Spleen (tissue), 7 donors: ENCODE measurements around the gene MYL10.

ENCODE experiments used
- POLR2A ChIP-seq, 3 donors: fragments of 450-650 bp; IDR thresholded peaks; one replicate each; pipeline ENCODE4 v1.5.1; 2017; ENCODE audit warnings: antibody characterized with exemption in 3 of 3, mild to moderate bottlenecking in 1 of 3
- POLR2AphosphoS5 ChIP-seq, 3 donors: sonication (generic); formaldehyde crosslinking; IDR thresholded peaks; one replicate each; pipeline ENCODE4 v1.5.1; 2017; ENCODE audit warnings: antibody characterized with exemption in 3 of 3
- TF ChIP-seq, protein P1 (sequence below), 11 experiments: fragments of 200-600 bp in 7 of 11; fragments of 450-650 bp in 4 of 11; sonication (generic) in 4 of 11; IDR thresholded peaks in 8 of 11; conservative IDR thresholded peaks in 3 of 11; 1 replicate in 7 of 11; 2 replicates in 4 of 11; pipeline versions ENCODE4 v1.4.0 to v1.8.0; 2016 to 2021; ENCODE audit warnings: antibody characterized with exemption in 11 of 11, inconsistent platforms in 4 of 11, mild to moderate bottlenecking in 1 of 11
- donor health status: DM: no; HTN: no; CAD: no; lungs with moderate emphysema.
- donor health status: DM: no; HTN: no; CAD: no.
- donor health status: DM: no; HTN: no; CAD: no.

DNA sequence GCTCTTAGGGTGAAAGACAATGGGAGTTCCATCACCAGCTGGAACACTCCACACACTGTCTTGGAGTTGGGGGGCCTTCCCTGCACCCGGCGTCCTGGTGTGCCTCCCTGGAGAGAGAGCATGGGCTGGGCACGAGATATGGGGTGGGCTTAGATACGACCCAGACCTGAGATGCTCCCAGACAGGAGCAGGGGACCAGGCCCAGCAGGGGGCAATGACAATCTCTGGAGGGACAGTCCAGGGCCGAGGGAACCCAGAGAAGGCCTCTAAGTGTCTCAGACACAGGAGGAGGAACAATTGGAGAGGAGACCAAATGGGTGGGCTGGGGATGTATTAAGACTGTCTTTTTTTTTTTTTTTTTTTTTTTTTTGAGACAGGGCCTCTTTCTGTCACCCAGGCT lies 40.0 kb downstream of the MYL10 start:
- TF ChIP-seq POLR2AphosphoS5 (IDR thresholded peaks at IDR 0.05) (no peak), POLR2A (IDR thresholded peaks at IDR 0.05) (no peak)
- TF ChIP-seq, protein P1, sequence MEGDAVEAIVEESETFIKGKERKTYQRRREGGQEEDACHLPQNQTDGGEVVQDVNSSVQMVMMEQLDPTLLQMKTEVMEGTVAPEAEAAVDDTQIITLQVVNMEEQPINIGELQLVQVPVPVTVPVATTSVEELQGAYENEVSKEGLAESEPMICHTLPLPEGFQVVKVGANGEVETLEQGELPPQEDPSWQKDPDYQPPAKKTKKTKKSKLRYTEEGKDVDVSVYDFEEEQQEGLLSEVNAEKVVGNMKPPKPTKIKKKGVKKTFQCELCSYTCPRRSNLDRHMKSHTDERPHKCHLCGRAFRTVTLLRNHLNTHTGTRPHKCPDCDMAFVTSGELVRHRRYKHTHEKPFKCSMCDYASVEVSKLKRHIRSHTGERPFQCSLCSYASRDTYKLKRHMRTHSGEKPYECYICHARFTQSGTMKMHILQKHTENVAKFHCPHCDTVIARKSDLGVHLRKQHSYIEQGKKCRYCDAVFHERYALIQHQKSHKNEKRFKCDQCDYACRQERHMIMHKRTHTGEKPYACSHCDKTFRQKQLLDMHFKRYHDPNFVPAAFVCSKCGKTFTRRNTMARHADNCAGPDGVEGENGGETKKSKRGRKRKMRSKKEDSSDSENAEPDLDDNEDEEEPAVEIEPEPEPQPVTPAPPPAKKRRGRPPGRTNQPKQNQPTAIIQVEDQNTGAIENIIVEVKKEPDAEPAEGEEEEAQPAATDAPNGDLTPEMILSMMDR (IDR thresholded peaks at IDR 0.05 in 8 of 11, conservative IDR thresholded peaks at IDR 0.05 in 3 of 11): no peak
